TTC549 (cell line): Measurements from ENCODE around the gene NUDCD3.

ENCODE experiments used
- FAIRE-seq: peaks from 2 replicates; lab custom pipeline; 2012; peaks lifted over from hg19 to GRCh38; lab: Jason Lieb, UNC

Gene NUDCD3

GRCh38 chr7:44477938-44478337 lies 12.5 kb downstream of the NUDCD3 start:
- FAIRE-seq = no peak

GRCh38 chr7:44477063-44477830 lies 13.2 kb downstream of the NUDCD3 start:
- FAIRE-seq = no peak

GRCh38 chr7:44476313-44476712 lies 14.1 kb downstream of the NUDCD3 start:
- FAIRE-seq = no peak

GRCh38 chr7:44473295-44473694 lies 17.2 kb downstream of the NUDCD3 start:
- FAIRE-seq = no peak

- no peak for FAIRE-seq
These were observed 17.6 kb downstream of the NUDCD3 start for GRCh38 chr7:44472843-44473242.

- FAIRE-seq = no peak
These were observed 18.6 kb downstream of the NUDCD3 start for GRCh38 chr7:44471850-44472249.

- FAIRE-seq = no peak
These were observed 19.0 kb downstream of the NUDCD3 start for GRCh38 chr7:44471436-44471835.

GRCh38 chr7:44470628-44471245 lies 19.7 kb downstream of the NUDCD3 start:
- no peak for FAIRE-seq

GRCh38 chr7:44470135-44470479 lies 20.4 kb downstream of the NUDCD3 start:
- no peak for FAIRE-seq

- FAIRE-seq = no peak
These were observed 20.9 kb downstream of the NUDCD3 start for GRCh38 chr7:44469461-44470134.

- FAIRE-seq = no peak
These were observed 23.3 kb downstream of the NUDCD3 start for GRCh38 chr7:44467217-44467548.

- no peak for FAIRE-seq
These were observed 23.9 kb downstream of the NUDCD3 start for GRCh38 chr7:44466300-44467216.

- FAIRE-seq = no peak
These were observed 25.0 kb downstream of the NUDCD3 start for GRCh38 chr7:44465490-44465889.

GRCh38 chr7:44463169-44463808 lies 27.2 kb downstream of the NUDCD3 start:
- no peak for FAIRE-seq

GRCh38 chr7:44461387-44461786 lies 29.1 kb downstream of the NUDCD3 start:
- no peak for FAIRE-seq

GRCh38 chr7:44460325-44460724 lies 30.1 kb downstream of the NUDCD3 start:
- no peak for FAIRE-seq

GRCh38 chr7:44455155-44455554 lies 35.3 kb downstream of the NUDCD3 start:
- FAIRE-seq = no peak

GRCh38 chr7:44454348-44454747 lies 36.1 kb downstream of the NUDCD3 start:
- FAIRE-seq = no peak

GRCh38 chr7:44451123-44451522 lies 39.3 kb downstream of the NUDCD3 start:
- no peak for FAIRE-seq

- no peak for FAIRE-seq
These were observed 40.9 kb downstream of the NUDCD3 start for GRCh38 chr7:44449584-44449928.

GRCh38 chr7:44448922-44449583 lies 41.4 kb downstream of the NUDCD3 start:
- no peak for FAIRE-seq
